ENCODE measurements around the gene KRT4.
"Not testable (repeated sequence)": the region's sequence is repeated elsewhere in the genome, so short reads cannot be mapped to it uniquely, and the experiment has no call there.

KRT4 gene

DNA sequence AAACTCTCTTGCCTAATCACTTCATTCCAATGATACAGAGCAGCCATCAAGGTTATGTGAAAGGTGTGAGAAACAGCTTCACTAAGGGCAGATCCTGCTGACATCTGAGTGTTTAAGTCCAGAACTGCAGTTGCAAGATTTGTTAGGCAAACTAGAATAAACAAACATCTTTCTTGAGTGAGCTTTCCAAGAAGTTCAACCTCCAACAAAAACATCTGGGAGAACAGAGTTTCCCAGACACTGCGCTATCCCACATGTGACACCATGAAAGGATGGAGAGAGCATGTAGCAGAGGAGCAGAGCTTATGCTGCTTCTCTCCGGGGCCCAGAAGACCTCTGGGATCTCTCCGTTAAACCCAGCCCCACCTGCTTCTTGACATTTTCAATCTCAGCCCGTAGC is 42.4 kb downstream of the KRT4 start:
- DNase-seq: no peak

GRCh38 chr12:52771088-52771487 is 42.8 kb downstream of the KRT4 start:
- no peak for DNase-seq

DNA sequence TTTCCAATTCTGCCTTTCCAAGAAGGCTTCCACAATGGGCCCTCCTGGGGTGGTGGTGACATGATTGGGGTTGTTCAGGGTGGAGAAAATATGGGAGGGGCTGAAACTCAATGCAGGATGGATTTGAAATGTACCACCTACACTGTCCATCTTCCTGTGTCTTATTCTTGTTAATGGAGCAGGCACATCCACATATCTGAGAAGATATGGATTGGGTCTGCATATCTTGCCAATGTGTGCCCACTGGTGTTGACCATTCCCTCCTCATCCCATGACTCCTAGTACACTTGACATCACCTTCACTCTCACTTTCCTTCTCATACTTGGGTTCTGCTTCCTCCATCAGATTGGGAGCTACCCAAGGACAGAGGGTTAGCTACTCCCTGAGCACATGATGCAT is 44.0 kb downstream of the KRT4 start:
- no peak for DNase-seq

DNA sequence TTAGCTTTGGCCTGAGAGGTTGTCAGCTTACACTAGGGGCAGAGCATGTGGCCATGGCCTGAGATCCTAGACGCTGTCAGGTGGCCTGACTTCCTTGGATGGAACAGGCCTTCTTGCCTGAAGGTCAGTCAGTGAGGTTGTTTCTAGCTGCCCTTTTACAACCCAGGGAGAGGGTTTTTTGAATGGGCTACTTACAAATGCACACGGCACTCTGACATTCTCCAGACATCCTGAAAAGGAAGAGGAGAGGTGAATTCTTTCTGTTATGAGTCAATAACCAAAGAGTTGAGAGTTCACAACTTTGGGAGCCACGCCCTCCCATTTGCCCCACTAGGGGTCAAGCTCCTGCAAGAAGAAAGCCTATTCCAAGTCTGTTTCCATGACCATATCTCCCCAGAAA is 44.6 kb downstream of the KRT4 start:
- DNase-seq: no peak

DNA sequence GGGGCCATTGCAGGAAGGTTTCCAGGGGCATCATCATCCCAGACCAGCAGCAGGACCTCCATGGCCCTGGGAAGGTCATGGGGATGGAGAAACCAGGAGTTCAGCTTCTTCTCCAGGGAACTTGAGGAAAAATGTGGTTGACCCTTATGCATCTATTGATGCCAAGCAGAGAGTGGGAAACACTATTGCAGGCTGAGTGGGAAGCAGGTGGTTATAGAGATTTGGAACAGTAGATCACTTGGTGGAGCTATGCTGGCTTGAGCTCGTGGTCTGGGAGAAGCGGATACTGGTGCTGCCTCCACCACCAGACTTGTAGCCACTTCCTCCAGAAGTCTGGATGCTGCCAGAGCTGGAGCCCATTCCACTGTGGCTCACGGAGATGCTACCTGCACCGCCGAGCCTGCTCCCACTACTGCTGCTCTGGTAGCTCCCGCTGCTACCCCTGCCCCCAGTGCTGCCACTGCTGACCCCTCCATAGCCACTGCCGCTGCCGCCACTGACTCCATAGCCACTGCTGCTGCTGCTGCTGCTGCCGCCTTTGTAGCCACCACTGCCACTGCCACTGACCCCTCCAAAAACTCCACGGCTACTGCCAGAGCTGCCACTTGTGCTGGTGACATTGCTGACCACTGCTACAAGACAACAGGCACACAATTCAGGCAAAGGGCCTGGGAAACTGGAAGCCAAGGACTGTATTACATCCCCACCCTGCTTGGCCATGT is 45.3 kb downstream of the KRT4 start:
- DNase-seq: no peak

DNA sequence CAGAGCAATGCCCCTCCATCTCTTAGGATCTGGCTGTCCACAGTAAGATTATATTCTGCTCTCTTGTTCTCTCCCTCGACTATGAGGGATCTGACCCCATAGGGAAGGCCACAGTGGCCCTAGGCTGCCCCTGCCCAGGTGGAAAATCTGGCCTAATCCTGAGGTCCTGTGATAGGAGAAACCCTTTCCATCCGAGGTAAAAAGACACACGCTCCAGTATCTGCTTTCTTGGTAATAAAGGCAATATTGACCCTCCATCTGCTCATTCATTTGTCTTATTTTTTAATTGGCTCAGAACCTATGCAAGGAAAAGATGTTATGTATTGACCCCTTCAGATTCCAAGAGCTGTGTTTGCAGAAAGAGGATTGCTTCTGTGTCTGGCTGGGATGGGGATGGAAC is 46.5 kb downstream of the KRT4 start:
- no peak for DNase-seq

GRCh38 chr12:52767020-52767379 is 46.9 kb downstream of the KRT4 start:
- no peak for DNase-seq

DNA sequence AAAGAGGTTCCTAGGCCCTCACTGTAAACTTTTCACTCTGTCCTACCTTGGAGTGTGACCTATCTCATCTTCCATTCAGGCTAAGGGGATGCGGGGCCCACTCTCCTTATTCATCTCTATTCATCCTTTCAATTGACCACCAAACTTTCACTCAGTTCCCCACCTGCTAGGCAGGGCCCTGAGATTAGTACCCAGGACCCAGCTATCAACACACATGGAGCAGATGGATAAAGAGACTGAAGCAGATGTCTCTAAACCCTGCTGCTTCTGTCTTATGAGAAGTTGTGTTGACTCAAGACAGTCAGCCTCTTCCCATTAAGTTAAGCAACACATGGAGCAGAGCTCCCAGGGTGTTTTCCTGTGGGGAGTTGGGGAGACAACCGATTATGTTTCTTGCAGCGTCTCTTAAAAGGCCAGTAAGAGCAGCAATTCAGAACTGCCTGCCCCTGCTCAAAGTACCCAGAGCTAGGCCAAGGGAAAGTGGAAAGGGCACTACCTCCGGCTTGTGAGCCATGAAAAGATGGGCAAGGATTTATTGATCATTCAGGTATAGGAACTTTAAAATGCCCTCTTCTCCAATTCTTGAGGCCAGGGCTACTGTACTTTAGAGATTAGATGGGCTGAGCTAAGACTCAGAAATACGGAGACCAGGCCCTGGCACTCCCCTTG is 47.4 kb downstream of the KRT4 start:
- no peak for DNase-seq

GRCh38 chr12:52765702-52766101 is 48.2 kb downstream of the KRT4 start:
- no peak for DNase-seq

DNA sequence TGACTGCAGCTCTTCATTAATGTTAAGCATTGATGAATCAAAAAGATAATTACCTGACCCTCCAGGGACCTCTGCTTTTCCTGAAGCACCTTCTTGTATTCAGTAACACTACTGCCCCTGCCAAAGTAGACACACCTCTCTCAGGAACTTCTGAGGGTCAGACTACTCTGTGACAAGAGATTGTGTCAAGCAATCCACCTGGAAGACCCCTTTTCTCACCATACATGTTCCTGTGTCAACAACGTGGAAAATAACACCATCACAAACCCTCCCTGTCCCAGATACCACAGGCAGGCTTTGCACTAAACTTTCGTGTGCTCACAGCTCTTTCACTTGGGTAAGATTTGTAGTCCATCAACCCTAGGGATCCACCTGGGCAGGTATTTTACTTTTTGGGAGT is 49.9 kb downstream of the KRT4 start:
- DNase-seq: no peak

GRCh38 chr12:52763036-52763659 is 50.8 kb downstream of the KRT4 start:
- DNase-seq: no peak

DNA sequence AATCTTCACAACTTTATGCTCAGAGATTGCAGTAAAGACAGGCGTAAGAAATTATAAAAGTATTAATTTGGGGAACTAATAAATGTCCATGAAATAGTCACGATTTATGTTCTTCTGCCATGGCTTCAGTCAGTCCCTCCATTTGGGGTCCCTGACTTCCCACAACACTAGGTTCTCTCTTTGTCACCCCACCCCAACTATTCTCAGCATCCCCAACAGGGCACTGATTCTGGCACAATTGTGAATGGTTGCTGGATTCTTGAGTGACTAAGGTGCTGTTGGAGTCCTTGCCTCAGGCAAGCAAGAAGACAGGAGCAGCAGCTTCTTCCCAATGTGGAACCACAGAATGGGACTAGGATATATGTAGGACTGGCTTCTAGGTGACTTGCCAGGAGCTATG is 52.1 kb downstream of the KRT4 start:
- DNase-seq: no peak

GRCh38 chr12:52761218-52761617 is 52.7 kb downstream of the KRT4 start:
- DNase-seq: not testable (repeated sequence)

DNA sequence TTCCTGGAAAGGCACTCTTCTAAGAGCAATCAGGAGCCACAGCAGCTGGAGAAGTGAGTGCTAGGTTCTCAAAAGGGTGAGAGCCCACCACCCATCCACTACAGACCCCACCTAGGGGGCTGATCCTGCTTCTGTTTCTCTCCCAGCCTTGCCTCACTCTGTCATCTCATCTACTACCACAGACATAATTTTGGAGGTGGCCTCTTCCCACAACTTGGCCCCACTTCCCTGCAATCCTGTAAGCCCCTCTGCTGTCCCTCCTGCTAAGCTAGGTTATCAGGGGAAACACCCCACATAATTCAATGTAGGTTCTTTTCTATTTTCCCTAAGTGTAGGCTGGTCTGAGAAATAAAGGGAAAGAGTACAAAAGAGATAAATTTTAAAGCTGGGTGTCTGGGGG is 53.3 kb downstream of the KRT4 start:
- DNase-seq: no peak

GRCh38 chr12:52759695-52760094 is 54.2 kb downstream of the KRT4 start:
- no peak for DNase-seq

DNA sequence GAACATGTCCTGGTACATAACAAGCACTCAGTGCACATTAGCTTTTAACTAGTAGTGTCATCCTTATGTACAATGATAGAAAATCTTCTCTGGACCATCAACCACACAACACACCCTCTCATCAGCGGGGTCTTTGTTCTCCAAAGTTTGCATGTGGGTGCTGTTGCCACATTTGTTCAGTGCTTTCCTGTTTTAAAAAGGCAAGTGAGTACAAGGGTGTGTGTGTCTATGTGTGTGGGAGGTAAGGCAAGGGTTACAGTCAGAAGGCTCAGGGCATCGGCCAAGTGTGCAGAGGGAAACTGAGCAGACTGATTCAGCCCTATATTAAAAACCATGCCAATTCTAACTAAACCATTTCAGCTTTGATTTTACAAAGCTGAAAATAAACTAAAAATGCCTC is 54.7 kb downstream of the KRT4 start:
- no peak for DNase-seq

GRCh38 chr12:52757449-52758176 is 56.3 kb downstream of the KRT4 start:
- no peak for DNase-seq

Data from NCI-H524 treated with DMSO at 0.1 percent for 48 hours (cell line).